ENCODE data around the gene CSF3R.
A peak's percentile ranks its signal among the peaks of the same experiment; 100 is the strongest.

CSF3R gene
- long read RNA-seq, transcript CSF3R-205 (17 exons, 3,373 nt), result major isoform, 22 of 96 reads
- long read RNA-seq, partial matches to known transcripts, result 51 of 96 reads
- long read RNA-seq, other reads (novel, unspliced or antisense), result 22 of 96 reads

- peak; percentile 83 to 88 for DNase-seq (ENCODE audit: low read depth in 1 of 2, low spot score in 1 of 2)
- Histone ChIP-seq H3K4me3 (replicated peaks; ENCODE audit: insufficient read depth, low read length) (peak within 1 kb of the TSS; percentile 73), H3K27ac (replicated peaks) (peak within 1 kb of the TSS; percentile 68), H3K27me3 (ENCODE audit: insufficient read depth, poor library complexity, severe bottlenecking) (no peaks in the 10 kb centered on the region)
- peak; percentile 74 for TF ChIP-seq POLR2AphosphoS5 (IDR thresholded peaks at IDR 0.05; ENCODE audit: low read depth)
- no peak for TF ChIP-seq SPI1 (IDR thresholded peaks at IDR 0.05; ENCODE audit: borderline replicate concordance, low read depth)
- TF ChIP-seq REST (IDR thresholded peaks at IDR 0.05; ENCODE audit: insufficient replicate concordance, low read depth), result peak; percentile 37
Measured at GRCh38 chr1:36482724-36483388, at the start of gene CSF3R. CSF3R (minus strand) TSS chr1:36482913; CDS start chr1:36479496, 3,417 bp downstream.

- Histone ChIP-seq H3K27me3 (ENCODE audit: insufficient read depth, poor library complexity, severe bottlenecking) (no peaks in the 10 kb centered on the region), H3K27ac (replicated peaks) (no peak overlapping the region), H3K4me3 (replicated peaks; ENCODE audit: insufficient read depth, low read length) (no peak overlapping the region)
- no peak for DNase-seq (ENCODE audit: low read depth in 1 of 2, low spot score in 1 of 2)
- TF ChIP-seq SPI1 (IDR thresholded peaks at IDR 0.05; ENCODE audit: borderline replicate concordance, low read depth), result no peak
- no peak for TF ChIP-seq CTCF (IDR thresholded peaks at IDR 0.05; ENCODE audit: insufficient read depth, low read length)
- no peak for TF ChIP-seq REST (IDR thresholded peaks at IDR 0.05; ENCODE audit: insufficient replicate concordance, low read depth)
- no peak for TF ChIP-seq POLR2AphosphoS5 (IDR thresholded peaks at IDR 0.05; ENCODE audit: low read depth)
- no peak for TF ChIP-seq GABPA (IDR thresholded peaks at IDR 0.05; ENCODE audit: low read depth)
Measured at GRCh38 chr1:36531833-36532232, 49.1 kb upstream of the CSF3R start.

GRCh38 chr1:36530791-36531190 is 48.1 kb upstream of the CSF3R start:
- no peak for DNase-seq (ENCODE audit: low read depth in 1 of 2, low spot score in 1 of 2)
- no peak overlapping the region for H3K27ac ChIP-seq (replicated peaks)
- no peak overlapping the region for H3K4me3 ChIP-seq (replicated peaks; ENCODE audit: insufficient read depth, low read length)
- H3K27me3 ChIP-seq (ENCODE audit: insufficient read depth, poor library complexity, severe bottlenecking), result no peaks in the 10 kb centered on the region
- TF ChIP-seq SPI1 (IDR thresholded peaks at IDR 0.05; ENCODE audit: borderline replicate concordance, low read depth) (no peak), REST (IDR thresholded peaks at IDR 0.05; ENCODE audit: insufficient replicate concordance, low read depth) (no peak), POLR2AphosphoS5 (IDR thresholded peaks at IDR 0.05; ENCODE audit: low read depth) (no peak), GABPA (IDR thresholded peaks at IDR 0.05; ENCODE audit: low read depth) (no peak), CTCF (IDR thresholded peaks at IDR 0.05; ENCODE audit: insufficient read depth, low read length) (no peak)
